ENCODE data around the gene COL24A1.

GRCh38 chr1:86105533-86105866, 51.1 kb downstream of the COL24A1 start:
- TF ChIP-seq CTCF (IDR thresholded peaks at IDR 0.05) (no peak), POLR2A (IDR thresholded peaks at IDR 0.05) (no peak), EP300 (IDR thresholded peaks at IDR 0.05) (no peak)
